NCI-H748 (cell line): ENCODE results near the gene TSPAN9.

Source experiments
- DNase-seq: peaks from one replicate; lab custom pipeline; 2025; ENCODE audit not compliant: unreplicated experiment; lab: John Stamatoyannopoulos, UW

The TSPAN9 gene

GRCh38 chr12:3184485-3184884, 107.3 kb downstream of the TSPAN9 start:
- no peak for DNase-seq

GRCh38 chr12:3185260-3185870, 108.2 kb downstream of the TSPAN9 start:
- no peak for DNase-seq

DNA sequence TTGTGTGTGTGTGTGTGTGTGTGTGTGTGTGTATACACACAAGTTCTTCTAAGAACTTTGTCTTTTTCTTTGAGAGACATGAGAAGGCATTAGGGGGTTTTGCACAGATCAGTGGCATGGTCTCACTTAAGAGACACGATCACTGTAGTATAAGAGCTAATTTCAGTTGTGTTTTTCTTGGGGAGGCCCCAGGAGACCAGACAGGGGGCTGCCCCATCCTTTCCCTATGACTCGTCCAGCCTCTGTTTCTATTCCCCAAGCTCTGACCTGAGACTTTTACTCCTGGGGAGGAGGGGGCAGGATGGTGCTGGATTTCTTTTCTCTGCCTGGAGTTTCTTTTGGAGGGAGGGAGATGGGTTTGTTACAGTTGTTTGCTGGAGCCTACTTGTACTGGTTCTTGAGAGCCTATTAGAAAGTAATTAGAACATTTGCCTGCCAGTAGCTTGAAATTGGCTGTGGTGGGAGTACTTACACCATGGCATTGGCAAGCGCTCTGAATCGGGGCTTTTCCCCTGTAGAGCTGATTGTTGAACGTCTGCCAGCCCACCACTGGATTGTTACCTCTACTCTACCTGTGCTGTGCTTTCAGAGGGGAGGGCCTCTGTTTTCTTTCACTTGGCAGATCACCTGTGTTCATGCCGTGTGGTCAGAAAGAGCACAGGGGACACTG, 109.5 kb downstream of the TSPAN9 start:
- no peak for DNase-seq

DNA sequence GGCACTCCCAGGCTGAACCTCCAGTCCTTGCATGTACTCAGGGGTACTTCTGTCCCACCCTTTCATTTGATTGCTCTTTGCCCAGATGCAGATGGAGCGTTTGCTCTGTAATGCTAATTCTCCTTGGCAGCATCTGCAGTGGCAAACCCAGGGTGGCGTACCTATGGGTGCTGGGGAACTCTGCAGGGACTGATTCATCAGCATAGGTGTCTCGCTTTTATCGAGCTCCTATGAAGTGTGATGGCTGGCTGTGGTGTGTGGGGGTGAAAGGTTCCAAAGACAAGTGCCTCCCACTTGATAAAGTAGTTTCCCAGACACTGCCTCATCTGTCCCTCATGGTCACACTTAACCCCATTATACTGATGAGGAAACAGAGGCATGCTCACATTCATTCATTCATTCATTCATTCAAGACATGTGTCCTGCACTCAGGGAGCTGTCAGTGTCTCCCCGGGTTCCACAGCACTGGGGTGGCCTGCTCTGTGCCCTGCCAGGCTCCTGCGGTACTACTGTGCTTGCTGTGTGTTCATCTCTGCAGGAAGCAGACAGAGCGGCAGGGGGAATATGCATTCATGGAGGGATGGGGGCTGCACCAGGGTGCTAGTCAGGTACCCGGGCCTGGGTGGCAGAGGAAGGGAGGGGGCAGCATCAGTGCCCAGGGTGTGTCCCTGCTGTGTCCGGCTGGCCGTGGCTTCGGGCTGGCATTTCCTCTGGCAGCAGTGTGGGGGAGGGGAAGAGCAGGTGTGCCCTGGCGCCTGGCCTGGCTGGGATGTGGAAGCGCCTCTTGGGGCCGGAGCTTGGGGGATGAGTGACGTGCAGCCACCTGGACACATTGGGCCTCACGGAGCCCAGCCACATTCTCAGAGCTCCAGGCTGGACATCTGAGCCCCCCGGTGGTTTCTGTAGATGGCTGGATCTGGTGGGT, 110.9 kb downstream of the TSPAN9 start:
- DNase-seq, result peak; percentile 6

DNA sequence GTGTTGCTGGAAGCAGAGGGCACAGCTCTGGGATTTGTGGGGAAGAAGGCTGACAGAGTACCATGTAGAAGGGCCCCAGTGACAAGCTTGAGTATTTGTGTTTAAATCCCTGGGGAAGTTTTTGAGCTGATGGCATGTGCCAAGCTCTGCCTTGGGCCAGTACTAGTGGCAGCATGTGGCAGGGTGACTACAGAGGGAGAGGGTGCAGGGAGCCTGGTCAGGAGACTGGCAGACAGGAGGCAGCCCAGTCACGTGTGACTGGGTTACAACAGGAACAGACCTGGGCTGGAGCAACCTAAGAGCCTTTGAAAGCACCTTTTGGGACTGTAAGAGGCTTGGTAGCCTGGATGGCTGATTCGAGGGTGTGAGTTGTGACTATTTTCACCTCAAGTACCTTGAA, 112.1 kb downstream of the TSPAN9 start:
- DNase-seq, result no peak

DNA sequence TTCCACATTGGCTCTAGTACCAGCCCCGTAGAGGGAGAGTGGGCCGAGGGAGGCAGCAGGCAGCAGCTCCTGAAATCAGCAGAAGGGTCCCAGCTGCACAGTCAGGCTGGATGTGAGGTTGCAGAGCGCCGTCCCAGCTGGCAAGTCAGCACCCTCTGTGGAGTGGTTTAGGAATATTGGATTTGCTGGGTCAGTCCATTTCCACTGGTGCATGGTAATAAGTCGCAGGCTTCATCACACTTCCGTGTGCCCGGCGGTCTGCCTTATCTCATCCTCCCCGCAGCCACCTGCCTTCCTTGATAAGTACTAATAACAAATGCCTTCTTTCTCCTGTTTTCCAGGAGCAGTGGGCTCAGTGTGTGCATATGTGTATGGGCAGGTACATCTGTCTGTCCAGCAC, 112.9 kb downstream of the TSPAN9 start:
- DNase-seq, result no peak

DNA sequence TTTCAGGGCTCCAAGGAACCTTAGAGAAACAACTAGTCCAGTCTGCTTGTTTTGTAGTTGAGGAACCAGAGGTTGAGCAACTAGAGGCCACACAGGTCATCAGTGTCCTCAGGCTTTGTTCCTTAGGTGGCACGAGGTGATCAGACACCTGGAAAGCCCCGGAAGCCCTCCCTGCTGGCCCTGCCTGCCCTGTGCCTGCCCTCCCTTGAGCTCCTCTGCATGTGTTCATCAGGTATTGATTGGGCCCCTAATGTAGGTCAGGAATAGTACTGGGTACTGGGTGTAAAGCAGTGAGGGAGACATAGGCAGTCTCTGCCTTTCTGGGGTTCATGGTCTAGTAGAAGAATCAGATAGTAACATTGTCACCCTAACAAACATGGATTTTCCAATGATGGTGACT, 114.3 kb downstream of the TSPAN9 start:
- DNase-seq, result no peak

DNA sequence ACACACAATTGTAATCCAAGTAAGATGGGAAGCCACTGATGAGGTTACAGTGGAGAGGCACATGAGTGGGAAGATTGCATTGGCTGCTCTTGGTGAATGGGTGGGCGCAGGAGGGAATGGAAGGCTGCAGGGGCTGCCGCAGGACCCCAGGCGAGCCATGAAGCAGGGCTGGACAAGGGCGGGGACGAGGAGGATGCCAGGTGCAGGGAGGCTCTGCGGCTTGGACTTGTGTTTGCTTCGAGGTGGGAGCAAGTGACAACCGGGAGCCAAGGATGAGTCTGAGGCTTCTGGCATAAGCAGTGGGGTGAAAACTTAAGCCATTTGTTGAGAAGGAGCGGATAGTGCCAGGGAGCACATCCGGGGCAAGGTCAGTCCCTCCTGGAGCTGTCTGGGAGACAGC, 115.0 kb downstream of the TSPAN9 start:
- DNase-seq, result no peak

DNA sequence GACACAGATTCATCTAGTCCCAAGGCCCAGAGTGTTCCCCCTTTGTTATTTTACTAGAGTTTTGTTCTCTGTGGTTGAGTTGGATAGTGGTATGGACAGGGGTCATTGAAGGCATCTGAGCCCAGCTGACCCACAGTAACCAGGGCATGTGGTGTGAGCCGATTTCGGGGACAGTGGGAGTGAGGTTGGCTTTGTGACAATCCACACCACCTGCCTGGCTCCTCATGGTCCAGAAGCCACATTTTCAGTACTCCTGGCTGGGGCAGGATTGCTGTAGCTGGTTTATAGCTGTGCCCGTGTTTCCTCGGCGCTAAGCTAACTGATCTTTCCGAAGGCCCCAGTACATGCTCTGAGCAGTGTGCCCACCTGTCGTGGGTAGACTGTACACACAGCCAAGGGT, 116.0 kb downstream of the TSPAN9 start:
- DNase-seq, result no peak

- DNase-seq, result no peak
Measured at GRCh38 chr12:3193755-3194154, 116.6 kb downstream of the TSPAN9 start.

- no peak for DNase-seq
Measured at GRCh38 chr12:3195337-3195736, 118.2 kb downstream of the TSPAN9 start.

DNA sequence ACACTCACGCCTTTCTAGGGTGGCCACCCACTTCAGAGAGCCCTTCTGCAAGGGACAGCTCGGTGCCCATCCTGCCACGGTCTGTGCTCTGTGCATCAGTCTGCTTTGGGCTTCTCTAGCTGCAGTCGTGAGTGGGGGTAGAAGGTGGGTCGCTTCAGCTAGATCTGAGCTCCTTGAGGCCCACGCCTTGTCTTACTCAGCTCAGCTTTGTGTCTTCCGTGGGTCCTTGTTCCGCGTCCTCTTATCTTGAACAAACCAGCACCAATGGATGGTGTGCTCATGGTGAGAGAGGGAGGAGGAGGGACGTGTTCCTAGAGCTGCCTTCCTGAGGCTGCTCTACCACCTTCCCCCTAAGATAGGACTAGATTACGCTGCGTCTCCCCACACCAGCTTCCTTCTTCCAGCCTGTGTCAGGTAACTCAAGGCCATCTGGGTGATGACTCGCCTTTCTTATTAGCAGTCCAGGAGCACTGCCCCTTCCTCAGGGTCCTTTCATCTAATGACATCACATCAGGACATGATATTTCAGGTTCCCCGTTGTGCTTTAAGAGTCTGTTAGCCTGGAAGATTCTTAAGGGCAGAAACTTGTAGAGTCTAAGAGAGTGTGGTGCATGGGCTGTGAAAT, 118.8 kb downstream of the TSPAN9 start:
- DNase-seq, result no peak

GRCh38 chr12:3196488-3196887, 119.3 kb downstream of the TSPAN9 start:
- DNase-seq, result no peak

GRCh38 chr12:3197131-3197818, 120.1 kb downstream of the TSPAN9 start:
- no peak for DNase-seq

DNA sequence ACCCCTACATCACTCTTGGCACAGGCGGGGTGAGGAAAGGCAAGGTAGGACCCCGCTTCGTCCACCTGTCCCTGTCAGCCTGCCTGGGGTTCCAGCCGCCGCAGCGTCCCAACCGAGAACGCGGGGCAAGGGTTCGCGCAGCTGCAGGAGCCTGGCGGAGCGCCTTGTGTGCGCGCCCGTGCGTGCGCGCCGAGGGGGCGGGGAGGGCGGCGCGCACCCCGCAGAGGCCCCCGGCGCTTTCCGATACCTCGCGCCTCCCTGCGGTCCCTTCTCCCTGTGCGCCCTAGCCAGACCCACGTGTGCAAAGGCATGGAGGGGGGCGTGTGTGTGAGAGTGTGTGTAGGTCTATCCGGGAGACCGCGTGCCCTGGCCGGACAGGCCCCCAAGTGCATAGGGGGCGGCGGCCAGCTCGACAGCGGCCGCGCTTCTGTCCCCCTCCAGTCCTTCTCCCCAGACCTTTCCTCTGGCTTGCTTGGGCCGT, 122.4 kb downstream of the TSPAN9 start:
- DNase-seq, result peak; percentile 21

DNA sequence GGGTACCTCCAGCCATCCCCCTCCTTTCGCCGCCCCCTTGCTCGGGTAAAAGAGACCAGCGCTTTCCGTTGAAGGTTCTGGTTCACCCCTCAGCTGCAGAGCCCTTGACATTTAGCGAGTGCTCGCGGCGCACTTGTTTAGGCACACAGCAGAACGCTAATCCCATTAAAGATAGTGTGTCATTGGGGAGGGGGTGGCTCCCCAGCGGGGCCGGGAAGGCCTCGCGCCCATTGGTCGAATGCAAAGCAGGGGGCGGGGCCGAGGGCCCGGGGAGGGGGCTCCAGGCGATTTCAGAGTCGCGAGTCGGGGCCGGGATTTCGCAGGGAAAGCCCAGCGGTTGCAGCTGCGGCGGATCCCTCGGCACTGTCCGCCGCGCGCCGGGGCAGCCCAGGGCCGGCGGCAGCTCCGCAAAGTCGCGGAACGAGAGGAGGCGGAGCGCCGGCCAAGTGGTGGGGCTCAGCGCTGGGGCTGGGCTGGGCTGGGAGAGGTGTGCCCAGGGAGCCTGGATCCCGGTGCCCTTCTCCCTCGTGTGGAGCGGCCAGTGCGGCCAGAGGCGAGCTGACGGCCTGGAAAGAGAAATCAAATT, 122.9 kb downstream of the TSPAN9 start:
- DNase-seq, result peak; percentile 55

- peak; percentile 24 for DNase-seq
Measured at GRCh38 chr12:3200814-3201233, 123.6 kb downstream of the TSPAN9 start.

DNA sequence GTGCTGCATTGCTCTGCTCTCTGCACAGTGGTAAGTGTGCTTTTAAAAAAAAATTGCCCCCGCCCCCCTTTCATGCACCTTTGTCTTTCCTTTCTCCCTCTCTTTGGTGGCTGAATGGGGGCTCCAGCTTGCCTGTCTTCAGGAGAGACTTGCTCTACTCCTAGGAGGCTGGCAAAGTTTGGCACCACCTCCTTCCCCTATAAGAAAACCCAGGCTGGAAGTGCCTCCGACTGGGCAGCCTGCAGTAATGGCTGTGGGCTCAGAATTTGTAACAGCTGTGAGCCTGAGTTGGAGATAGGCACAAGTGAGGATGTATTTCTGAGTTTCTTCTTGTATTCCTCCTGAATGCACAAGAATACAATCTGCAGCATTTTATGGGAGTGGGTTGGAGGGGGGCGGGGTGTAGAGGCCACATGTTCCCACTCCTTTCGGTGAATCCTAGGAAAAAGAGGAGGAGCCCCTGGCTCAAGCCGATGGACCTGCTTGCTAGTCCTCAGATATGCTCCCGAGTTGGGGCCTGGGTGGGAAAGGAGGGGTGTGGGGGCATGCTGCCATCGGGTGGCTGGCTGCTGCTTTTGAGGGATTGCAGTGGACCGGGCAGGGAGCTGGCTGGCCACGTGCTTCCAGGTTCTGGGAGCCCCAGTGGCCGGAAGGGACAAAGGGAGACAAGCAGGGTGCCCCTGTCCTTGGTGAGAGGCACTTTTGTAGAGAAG, 124.3 kb downstream of the TSPAN9 start:
- no peak for DNase-seq

- no peak for DNase-seq
Measured at GRCh38 chr12:3202096-3202495, 124.9 kb downstream of the TSPAN9 start.
